ENCODE measurements around the gene RIF1. TPM values are rescaled to one million over a fixed set of nuclear protein-coding genes. Genes with fewer than 3 reads are reported as not detected.

The RIF1 gene
- total RNA-seq, 1 donor from 2014 or later = 25.3 TPM

- H3K27me3 ChIP-seq (ENCODE audit: control insufficient read depth, insufficient read depth, low read length) = no peaks in the 10 kb centered on the region
- FAIRE-seq (no peak), DNase-seq (ENCODE audit: low read depth) (peak; percentile 7)
- H3K4me3 ChIP-seq (ENCODE audit: low read depth, low read length) = no peak overlapping the region
- H3K36me3 ChIP-seq (ENCODE audit: control insufficient read depth, insufficient read depth, low read length) = peaks cover 9% of the 10 kb centered on the region
- TF ChIP-seq CTCF (IDR thresholded peaks at IDR 0.05; ENCODE audit: insufficient read depth, low read length, severe bottlenecking) = no peak
Observed at GRCh38 chr2:151423760-151424159, 14.1 kb downstream of the RIF1 start.

GRCh38 chr2:151437630-151438029 is 27.9 kb downstream of the RIF1 start:
- FAIRE-seq (no peak), DNase-seq (ENCODE audit: low read depth) (peak; percentile 25)
- no peak overlapping the region for H3K4me3 ChIP-seq (ENCODE audit: low read depth, low read length)
- H3K27me3 ChIP-seq (ENCODE audit: control insufficient read depth, insufficient read depth, low read length) = no peaks in the 10 kb centered on the region
- peak; percentile 17 for TF ChIP-seq CTCF (IDR thresholded peaks at IDR 0.05; ENCODE audit: insufficient read depth, low read length, severe bottlenecking)
- peaks cover 5% of the 10 kb centered on the region for H3K36me3 ChIP-seq (ENCODE audit: control insufficient read depth, insufficient read depth, low read length)

- FAIRE-seq (no peak), DNase-seq (ENCODE audit: low read depth) (no peak)
- no peak for TF ChIP-seq CTCF (IDR thresholded peaks at IDR 0.05; ENCODE audit: insufficient read depth, low read length, severe bottlenecking)
- peaks cover 5% of the 10 kb centered on the region for H3K36me3 ChIP-seq (ENCODE audit: control insufficient read depth, insufficient read depth, low read length)
- H3K27me3 ChIP-seq (ENCODE audit: control insufficient read depth, insufficient read depth, low read length) = no peaks in the 10 kb centered on the region
- no peak overlapping the region for H3K4me3 ChIP-seq (ENCODE audit: low read depth, low read length)
Observed at GRCh38 chr2:151438506-151438905, 28.8 kb downstream of the RIF1 start.

- TF ChIP-seq CTCF (IDR thresholded peaks at IDR 0.05; ENCODE audit: insufficient read depth, low read length, severe bottlenecking) = no peak
- no peaks in the 10 kb centered on the region for H3K27me3 ChIP-seq (ENCODE audit: control insufficient read depth, insufficient read depth, low read length)
- H3K36me3 ChIP-seq (ENCODE audit: control insufficient read depth, insufficient read depth, low read length) = peaks cover 5% of the 10 kb centered on the region
- DNase-seq (ENCODE audit: low read depth) (no peak), FAIRE-seq (no peak)
- H3K4me3 ChIP-seq (ENCODE audit: low read depth, low read length) = no peak overlapping the region
Observed at GRCh38 chr2:151439127-151439526, 29.4 kb downstream of the RIF1 start.

GRCh38 chr2:151459358-151459757 is 49.7 kb downstream of the RIF1 start:
- Histone ChIP-seq H3K36me3 (ENCODE audit: control insufficient read depth, insufficient read depth, low read length) (peaks cover 6% of the 10 kb centered on the region), H3K4me3 (ENCODE audit: low read depth, low read length) (no peak overlapping the region), H3K27me3 (ENCODE audit: control insufficient read depth, insufficient read depth, low read length) (no peaks in the 10 kb centered on the region)
- DNase-seq (ENCODE audit: low read depth) = no peak
- no peak for FAIRE-seq
- TF ChIP-seq CTCF (IDR thresholded peaks at IDR 0.05; ENCODE audit: insufficient read depth, low read length, severe bottlenecking) = no peak

- no peak for DNase-seq (ENCODE audit: low read depth)
Observed at GRCh38 chr2:151465771-151466170, 56.1 kb downstream of the RIF1 start.

More at GRCh38 chr2:151465771-151466170, 56.1 kb downstream of the RIF1 start:
- H3K36me3 ChIP-seq (ENCODE audit: control insufficient read depth, insufficient read depth, low read length) = peaks cover 5% of the 10 kb centered on the region
- no peaks in the 10 kb centered on the region for H3K27me3 ChIP-seq (ENCODE audit: control insufficient read depth, insufficient read depth, low read length)
- TF ChIP-seq CTCF (IDR thresholded peaks at IDR 0.05; ENCODE audit: insufficient read depth, low read length, severe bottlenecking) = no peak
- FAIRE-seq = no peak
- no peak overlapping the region for H3K4me3 ChIP-seq (ENCODE audit: low read depth, low read length)
